ENCODE data around the gene IL13RA1. TPM values are rescaled to one million over a fixed set of nuclear protein-coding genes. Genes with fewer than 3 reads are reported as not detected.
"Not testable (repeated sequence)": the region's sequence is repeated elsewhere in the genome, so short reads cannot be mapped to it uniquely, and the experiment has no call there.

IL13RA1 gene
- total RNA-seq, 1 experiment from 2014 or later = 24.7 TPM

GRCh38 chrX:118756101-118756500 is 28.7 kb downstream of the IL13RA1 start:
- Histone ChIP-seq H3K9me3 (no peaks in the 10 kb centered on the region), H3K36me3 (no peaks in the 10 kb centered on the region), H3K4me3 (no peak overlapping the region), H3K27me3 (no peaks in the 10 kb centered on the region)
- no peak for DNase-seq

DNA sequence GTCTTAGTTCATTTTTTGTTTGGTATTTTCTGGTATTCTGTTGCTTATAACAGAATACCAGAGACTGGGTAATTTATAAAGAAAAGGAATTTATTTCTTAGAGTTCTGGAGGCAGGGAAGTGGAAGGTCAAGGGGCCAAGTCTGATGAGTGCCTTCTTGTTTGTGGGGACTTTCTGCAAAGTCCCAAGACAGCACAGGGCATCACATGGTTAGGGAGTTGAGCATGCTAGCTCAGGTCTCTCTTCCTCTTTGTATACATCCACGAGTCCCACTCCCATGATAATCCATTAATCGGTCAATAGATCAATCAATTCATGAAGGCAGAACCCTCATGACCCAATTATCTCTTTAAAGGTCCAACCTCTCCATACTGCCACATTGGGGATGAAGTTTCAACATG is 31.1 kb downstream of the IL13RA1 start:
- DNase-seq = no peak
- H3K9me3 ChIP-seq = no peaks in the 10 kb centered on the region
- no peaks in the 10 kb centered on the region for H3K36me3 ChIP-seq
- no peak overlapping the region for H3K4me3 ChIP-seq
- H3K27me3 ChIP-seq = no peaks in the 10 kb centered on the region

DNA sequence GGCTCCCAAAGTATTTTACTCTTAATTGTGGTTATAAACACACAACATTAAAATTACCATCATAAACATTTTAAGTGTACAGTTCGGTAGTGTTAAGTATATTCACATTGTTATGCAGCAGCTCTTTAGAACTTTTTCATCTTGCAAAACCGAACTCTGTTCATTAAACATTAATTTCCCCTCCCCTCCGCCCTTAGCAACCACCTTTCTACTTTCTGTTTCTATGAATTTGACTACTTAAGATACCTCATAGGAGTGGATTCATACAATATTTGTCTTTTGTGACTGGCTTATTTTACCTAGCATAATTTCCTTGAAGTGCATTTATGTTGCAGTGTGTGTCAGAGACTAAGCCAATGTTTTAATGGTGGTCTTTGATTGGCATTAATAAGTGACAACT is 32.6 kb downstream of the IL13RA1 start:
- Histone ChIP-seq H3K4me3 (no peak overlapping the region), H3K36me3 (no peaks in the 10 kb centered on the region), H3K27me3 (no peaks in the 10 kb centered on the region), H3K9me3 (no peaks in the 10 kb centered on the region)
- DNase-seq = no peak

GRCh38 chrX:118761939-118762707 is 34.7 kb downstream of the IL13RA1 start:
- no peak for DNase-seq
- no peaks in the 10 kb centered on the region for H3K27me3 ChIP-seq
- H3K4me3 ChIP-seq = no peak overlapping the region
- H3K9me3 ChIP-seq = no peaks in the 10 kb centered on the region
- H3K36me3 ChIP-seq = no peaks in the 10 kb centered on the region

DNA sequence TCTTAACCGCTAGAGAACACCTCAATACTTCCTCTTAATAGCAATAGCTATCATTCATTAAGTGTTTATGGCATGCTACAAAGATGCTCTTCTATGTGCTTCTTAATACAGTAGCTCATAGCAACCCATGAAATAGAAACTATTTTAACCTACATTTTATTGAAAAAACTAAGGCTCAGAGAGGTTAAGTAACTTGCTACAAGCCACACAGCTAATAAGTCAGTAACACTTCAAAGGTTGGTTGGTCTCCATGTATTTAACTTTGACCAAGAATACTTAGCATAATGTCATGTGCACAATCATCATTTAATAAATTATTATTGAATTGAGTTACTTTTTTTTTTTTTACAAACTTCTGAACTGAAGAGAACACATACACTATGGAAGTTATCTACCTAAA is 36.1 kb downstream of the IL13RA1 start:
- Histone ChIP-seq H3K4me3 (no peak overlapping the region), H3K27me3 (no peaks in the 10 kb centered on the region), H3K36me3 (no peaks in the 10 kb centered on the region), H3K9me3 (no peaks in the 10 kb centered on the region)
- DNase-seq = no peak

GRCh38 chrX:118764122-118764521 is 36.7 kb downstream of the IL13RA1 start:
- DNase-seq = no peak
- Histone ChIP-seq H3K27me3 (no peaks in the 10 kb centered on the region), H3K4me3 (no peak overlapping the region), H3K36me3 (no peaks in the 10 kb centered on the region), H3K9me3 (no peaks in the 10 kb centered on the region)

GRCh38 chrX:118770133-118770760 is 42.8 kb downstream of the IL13RA1 start:
- H3K9me3 ChIP-seq = no peaks in the 10 kb centered on the region
- H3K36me3 ChIP-seq = no peaks in the 10 kb centered on the region
- no peaks in the 10 kb centered on the region for H3K27me3 ChIP-seq
- DNase-seq = no peak
- no peak overlapping the region for H3K4me3 ChIP-seq

DNA sequence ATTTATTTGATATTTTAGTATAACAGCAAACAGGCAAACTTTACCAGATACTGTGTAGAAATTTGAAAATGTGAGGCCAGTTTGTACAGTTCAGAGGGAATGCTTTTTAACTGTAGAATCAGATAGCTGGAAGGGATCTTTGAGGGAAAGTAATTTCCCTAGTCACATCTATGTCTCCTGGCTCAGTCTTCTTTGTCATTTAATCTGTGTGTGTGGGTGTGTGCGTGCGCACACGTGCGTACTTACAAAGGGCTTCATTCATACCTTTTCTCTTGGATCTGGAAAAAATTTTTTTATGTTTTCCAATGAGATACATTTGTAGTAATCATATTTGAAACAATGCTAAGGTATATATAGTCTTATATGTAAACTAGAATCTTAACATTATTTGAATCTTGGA is 44.6 kb downstream of the IL13RA1 start:
- no peak for DNase-seq
- no peak overlapping the region for H3K4me3 ChIP-seq
- H3K9me3 ChIP-seq = no peaks in the 10 kb centered on the region
- H3K27me3 ChIP-seq = no peaks in the 10 kb centered on the region
- H3K36me3 ChIP-seq = no peaks in the 10 kb centered on the region

- no peaks in the 10 kb centered on the region for H3K9me3 ChIP-seq
- no peaks in the 10 kb centered on the region for H3K27me3 ChIP-seq
- H3K4me3 ChIP-seq = no peak overlapping the region
- no peaks in the 10 kb centered on the region for H3K36me3 ChIP-seq
- DNase-seq = no peak
Measured at GRCh38 chrX:118773782-118774181, 46.4 kb downstream of the IL13RA1 start.

DNA sequence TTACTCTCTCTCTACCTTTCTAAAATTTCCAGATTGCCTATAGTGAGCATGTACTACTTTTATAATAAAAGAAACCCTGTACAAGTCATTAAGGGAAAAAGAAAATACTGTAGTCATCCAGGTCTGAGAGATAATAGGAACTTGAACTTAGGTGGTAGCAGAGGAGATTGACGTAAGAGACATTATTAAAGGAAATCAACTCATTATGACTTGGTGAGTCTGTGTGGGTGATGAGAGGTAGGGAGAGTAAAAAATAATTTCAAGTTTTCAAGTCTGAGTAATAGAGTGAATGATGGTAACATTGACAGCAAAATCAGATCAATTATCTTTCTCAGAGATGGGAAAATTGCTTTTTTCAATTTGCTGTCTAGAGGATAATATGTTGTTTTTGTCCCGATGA is 52.2 kb downstream of the IL13RA1 start:
- no peaks in the 10 kb centered on the region for H3K27me3 ChIP-seq
- no peaks in the 10 kb centered on the region for H3K9me3 ChIP-seq
- no peaks in the 10 kb centered on the region for H3K36me3 ChIP-seq
- H3K4me3 ChIP-seq = no peak overlapping the region
- DNase-seq = no peak

DNA sequence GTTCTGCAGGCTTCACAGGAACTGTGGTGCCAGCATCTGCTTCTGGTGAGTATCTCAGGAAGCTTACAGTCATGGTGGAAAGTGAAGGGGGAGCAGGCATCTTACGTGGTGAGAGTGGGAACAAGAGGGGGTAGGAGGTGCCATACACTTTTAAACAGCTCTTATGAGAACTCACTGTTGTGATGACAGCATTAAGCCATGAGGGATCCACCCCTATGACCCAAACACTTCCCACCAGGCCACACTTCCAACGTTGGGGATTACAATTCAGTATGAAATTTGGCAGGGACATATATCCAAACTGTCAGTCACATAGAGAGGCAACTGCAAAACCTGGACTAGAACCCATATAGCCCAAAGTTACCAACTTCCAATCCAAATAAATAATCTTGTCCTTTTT is 53.1 kb downstream of the IL13RA1 start:
- Histone ChIP-seq H3K27me3 (no peaks in the 10 kb centered on the region), H3K9me3 (no peaks in the 10 kb centered on the region), H3K4me3 (no peak overlapping the region), H3K36me3 (no peaks in the 10 kb centered on the region)
- DNase-seq = no peak

GRCh38 chrX:118780911-118781310 is 53.5 kb downstream of the IL13RA1 start:
- DNase-seq = no peak
- no peaks in the 10 kb centered on the region for H3K9me3 ChIP-seq
- no peaks in the 10 kb centered on the region for H3K27me3 ChIP-seq
- H3K36me3 ChIP-seq = no peaks in the 10 kb centered on the region
- no peak overlapping the region for H3K4me3 ChIP-seq

DNA sequence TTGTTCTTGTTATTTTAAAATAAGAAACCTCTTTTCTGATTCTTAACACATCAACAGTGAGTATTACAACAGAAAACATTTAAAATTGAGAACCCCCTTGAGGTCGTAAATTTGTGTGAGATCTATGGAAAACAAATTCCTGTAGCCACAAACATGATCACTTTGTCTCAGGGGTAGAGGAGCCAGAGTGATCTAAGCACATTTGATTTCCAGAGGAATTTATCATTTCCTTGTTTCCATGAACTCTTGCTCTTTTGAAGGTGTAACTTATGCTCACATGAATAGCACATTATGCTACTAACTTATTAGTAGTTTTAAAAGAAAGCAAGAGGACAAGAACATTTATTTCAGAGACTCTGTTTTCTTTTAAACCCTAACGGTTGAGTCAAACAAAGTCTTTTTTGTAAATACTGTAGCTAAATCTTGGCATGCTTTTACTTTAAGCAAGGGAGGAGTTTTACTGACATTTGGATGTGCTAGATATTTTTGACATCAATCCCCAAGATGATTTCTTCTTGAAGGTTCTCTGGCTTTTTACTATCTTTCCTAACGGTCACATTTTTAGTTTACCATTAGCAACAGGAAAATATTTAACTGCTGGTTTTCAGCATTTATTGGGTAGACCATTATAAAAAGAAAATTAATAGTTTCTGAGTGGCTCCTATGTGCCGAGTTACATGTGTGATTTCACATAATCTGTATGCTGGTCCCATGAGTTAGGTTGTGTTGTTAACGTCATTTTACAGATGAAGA is 68.3 kb downstream of the IL13RA1 start:
- Histone ChIP-seq H3K36me3 (no peaks in the 10 kb centered on the region), H3K27me3 (no peaks in the 10 kb centered on the region), H3K4me3 (no peak overlapping the region), H3K9me3 (no peaks in the 10 kb centered on the region)
- DNase-seq = no peak

GRCh38 chrX:118802857-118803256 is 75.5 kb downstream of the IL13RA1 start:
- Histone ChIP-seq H3K4me3 (no peak overlapping the region), H3K27me3 (no peaks in the 10 kb centered on the region), H3K9me3 (no peaks in the 10 kb centered on the region), H3K36me3 (no peaks in the 10 kb centered on the region)
- DNase-seq = no peak

DNA sequence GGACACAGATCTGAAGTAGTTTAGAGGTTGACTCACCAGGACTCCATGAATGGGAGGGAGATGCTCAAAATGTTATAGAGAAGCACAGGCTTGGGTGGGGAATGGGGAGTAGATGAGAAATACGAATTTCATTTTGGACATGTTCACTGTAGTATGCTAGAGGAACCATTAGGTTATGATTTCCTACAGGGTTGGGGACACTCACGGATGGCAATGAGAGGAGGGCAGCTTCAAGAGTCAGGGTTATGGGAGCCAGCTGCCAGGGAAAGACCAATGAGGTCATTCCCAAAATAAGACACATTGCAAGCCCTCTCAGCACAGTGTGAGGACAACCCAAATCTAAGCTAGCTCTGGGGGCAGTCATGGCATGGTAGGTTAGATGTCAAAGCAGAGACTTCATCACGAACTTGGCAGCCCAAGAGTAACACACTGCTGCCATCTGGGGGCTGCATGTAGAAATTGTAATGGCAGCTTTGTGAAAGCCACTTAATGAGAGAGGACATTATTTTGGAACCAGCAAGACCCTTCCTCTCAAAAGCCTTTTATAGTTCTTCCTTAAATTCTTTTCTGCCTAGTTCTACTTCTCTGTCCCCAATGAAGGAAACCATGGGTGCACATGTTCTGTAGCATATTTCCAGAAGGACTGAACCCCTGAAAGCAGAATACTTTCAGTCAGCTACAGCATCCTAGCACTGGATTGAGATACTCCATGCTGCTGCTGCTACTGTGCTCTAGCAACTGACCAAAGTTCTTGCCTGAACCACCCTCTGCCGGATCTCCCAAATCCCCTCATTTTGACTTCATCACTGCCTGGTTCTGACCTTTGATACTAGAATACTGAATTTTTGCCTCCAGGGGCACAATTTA is 80.0 kb downstream of the IL13RA1 start:
- H3K4me3 ChIP-seq = no peak overlapping the region
- no peaks in the 10 kb centered on the region for H3K9me3 ChIP-seq
- H3K36me3 ChIP-seq = no peaks in the 10 kb centered on the region
- no peaks in the 10 kb centered on the region for H3K27me3 ChIP-seq
- DNase-seq = peak; percentile 15

- not testable (repeated sequence) for DNase-seq, H3K27me3 ChIP-seq, H3K36me3 ChIP-seq, H3K9me3 ChIP-seq, H3K4me3 ChIP-seq
Measured at GRCh38 chrX:118817257-118817656, 89.9 kb downstream of the IL13RA1 start.
